ENCODE data around the gene PCDHB2.

- TF ChIP-seq CTCF (IDR thresholded peaks at IDR 0.05 in 4 of 5, conservative IDR thresholded peaks at IDR 0.05 in 1 of 5) (no peak), POLR2A (IDR thresholded peaks at IDR 0.05) (no peak)
These were observed 24.8 kb downstream of the PCDHB2 start for GRCh38 chr5:141119250-141119649.
